Suprapubic skin (tissue), 4 donors: Measurements from ENCODE around the gene BCAS1. TPM values are rescaled to one million over a fixed set of nuclear protein-coding genes. Genes with fewer than 3 reads are reported as not detected.

ENCODE experiments used
- DNase-seq, 2 donors: peaks; one replicate each; pipeline ENCODE4 v3.0.0-alpha.2; 2019; ENCODE audit warnings: low spot score in 2 of 2
- H3K27ac ChIP-seq: fragments of 200-600 bp; sonication (generic); one replicate; pipeline ENCODE4 v1.5.1; 2019
- H3K27me3 ChIP-seq: fragments of 200-600 bp; sonication (generic); one replicate; pipeline ENCODE4 v1.5.1; 2019
- H3K36me3 ChIP-seq: fragments of 200-600 bp; sonication (generic); one replicate; pipeline ENCODE4 v1.5.1; 2019
- H3K4me1 ChIP-seq: fragments of 200-600 bp; sonication (generic); one replicate; pipeline ENCODE4 v1.5.1; 2019
- H3K4me3 ChIP-seq: fragments of 200-600 bp; sonication (generic); one replicate; pipeline ENCODE4 v1.5.1; 2019; ENCODE audit warnings: mild to moderate bottlenecking
- H3K9me3 ChIP-seq: fragments of 200-600 bp; sonication (generic); one replicate; pipeline ENCODE4 v1.5.1; 2019
- EP300 ChIP-seq: sonication (generic); formaldehyde crosslinking; IDR thresholded peaks from one replicate; pipeline ENCODE4 v1.6.1; 2017; ENCODE audit warnings: antibody characterized with exemption
- POLR2A ChIP-seq, 2 donors: fragments of 450-650 bp; IDR thresholded peaks; one replicate each; pipeline ENCODE4 v1.6.1; 2017; ENCODE audit warnings: antibody characterized with exemption in 2 of 2, mild to moderate bottlenecking in 2 of 2, moderate library complexity in 2 of 2
- POLR2AphosphoS5 ChIP-seq, 3 donors: sonication (generic); formaldehyde crosslinking; IDR thresholded peaks; one replicate each; pipeline ENCODE4 v1.6.1; 2017; ENCODE audit warnings: antibody characterized with exemption in 3 of 3
- WGBS: methylation state at CpG from one replicate; pipeline ENCODE4 v1.1.5; 2018; 5-methylcytosine and 5-hydroxymethylcytosine counted together
- total RNA-seq, 4 donors: library from RNA; depleted of rRNA; stranded (reverse); fragments of >200 nt; gene quantifications; one replicate each; pipeline ENCODE4 v1.1.0, GENCODE V29; 2016
- TF ChIP-seq, protein P1 (sequence below), 2 donors: fragments of 200-600 bp in 1 of 2; fragments of 450-650 bp in 1 of 2; sonication (generic) in 1 of 2; IDR thresholded peaks; one replicate each; pipeline ENCODE4 v1.5.1; 2016 to 2019; ENCODE audit warnings: antibody characterized with exemption in 2 of 2, mild to moderate bottlenecking in 1 of 2, moderate library complexity in 1 of 2

BCAS1 gene
- total RNA-seq, 4 donors from 2014 or later, result 1.7 to 3.4 (median 2.1) TPM

DNA sequence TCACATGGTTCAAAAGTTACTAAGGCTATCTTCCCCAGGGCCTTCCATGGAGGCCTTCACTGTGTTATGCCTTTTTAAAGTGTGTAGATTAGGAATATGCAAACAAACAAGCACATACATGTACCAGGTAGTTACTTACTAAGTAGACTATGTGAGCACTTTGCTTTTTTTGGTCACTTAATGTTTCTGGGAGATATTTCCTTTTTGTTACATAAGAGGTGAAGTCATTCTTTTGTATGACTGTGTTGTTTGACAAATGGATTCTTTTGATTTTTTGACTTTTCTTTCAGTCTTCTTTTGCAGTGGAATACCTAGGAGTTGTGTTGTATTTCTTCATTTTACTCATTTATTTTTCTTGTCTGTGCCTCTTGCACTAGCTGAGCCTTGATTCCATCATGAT lies 39.6 kb upstream of the BCAS1 start:
- Histone ChIP-seq H3K36me3 (no peaks in the 10 kb centered on the region), H3K27ac (no peak overlapping the region), H3K4me1 (peaks cover 35% of the 10 kb centered on the region), H3K27me3 (no peaks in the 10 kb centered on the region), H3K4me3 (no peak overlapping the region), H3K9me3 (no peaks in the 10 kb centered on the region)
- DNase-seq, result no peak
- TF ChIP-seq, protein P1, sequence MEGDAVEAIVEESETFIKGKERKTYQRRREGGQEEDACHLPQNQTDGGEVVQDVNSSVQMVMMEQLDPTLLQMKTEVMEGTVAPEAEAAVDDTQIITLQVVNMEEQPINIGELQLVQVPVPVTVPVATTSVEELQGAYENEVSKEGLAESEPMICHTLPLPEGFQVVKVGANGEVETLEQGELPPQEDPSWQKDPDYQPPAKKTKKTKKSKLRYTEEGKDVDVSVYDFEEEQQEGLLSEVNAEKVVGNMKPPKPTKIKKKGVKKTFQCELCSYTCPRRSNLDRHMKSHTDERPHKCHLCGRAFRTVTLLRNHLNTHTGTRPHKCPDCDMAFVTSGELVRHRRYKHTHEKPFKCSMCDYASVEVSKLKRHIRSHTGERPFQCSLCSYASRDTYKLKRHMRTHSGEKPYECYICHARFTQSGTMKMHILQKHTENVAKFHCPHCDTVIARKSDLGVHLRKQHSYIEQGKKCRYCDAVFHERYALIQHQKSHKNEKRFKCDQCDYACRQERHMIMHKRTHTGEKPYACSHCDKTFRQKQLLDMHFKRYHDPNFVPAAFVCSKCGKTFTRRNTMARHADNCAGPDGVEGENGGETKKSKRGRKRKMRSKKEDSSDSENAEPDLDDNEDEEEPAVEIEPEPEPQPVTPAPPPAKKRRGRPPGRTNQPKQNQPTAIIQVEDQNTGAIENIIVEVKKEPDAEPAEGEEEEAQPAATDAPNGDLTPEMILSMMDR (IDR thresholded peaks at IDR 0.05), result no peak
- TF ChIP-seq EP300 (no peak), POLR2A (IDR thresholded peaks at IDR 0.05) (no peak)

DNA sequence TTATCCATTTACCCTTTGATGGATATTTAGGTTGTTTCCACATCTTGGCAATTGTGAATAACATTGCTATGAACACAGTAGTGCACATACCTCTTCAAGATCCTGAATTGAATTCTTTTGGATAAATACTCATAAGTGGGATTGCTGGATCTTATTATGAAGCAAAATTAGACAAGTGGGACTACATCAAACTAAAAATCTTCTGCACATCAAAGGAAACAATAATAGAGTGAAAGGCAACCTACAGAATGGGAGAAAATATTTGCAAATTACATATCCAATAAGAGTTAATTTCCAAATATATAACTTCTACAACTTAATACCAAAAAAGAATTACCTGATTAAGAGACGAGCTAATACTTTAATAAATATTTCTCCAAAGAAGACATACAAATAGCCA lies 38.4 kb upstream of the BCAS1 start:
- H3K4me3 ChIP-seq, result no peak overlapping the region
- no peak overlapping the region for H3K27ac ChIP-seq
- H3K27me3 ChIP-seq, result no peaks in the 10 kb centered on the region
- H3K9me3 ChIP-seq, result no peaks in the 10 kb centered on the region
- peaks cover 36% of the 10 kb centered on the region for H3K4me1 ChIP-seq
- 83% methylated on average over 1 of the region's 1 CpG for WGBS
- no peak for DNase-seq
- TF ChIP-seq, protein P1 (IDR thresholded peaks at IDR 0.05), result no peak
- TF ChIP-seq POLR2AphosphoS5 (IDR thresholded peaks at IDR 0.05) (no peak), POLR2A (IDR thresholded peaks at IDR 0.05) (no peak), EP300 (no peak)
- no peaks in the 10 kb centered on the region for H3K36me3 ChIP-seq

DNA sequence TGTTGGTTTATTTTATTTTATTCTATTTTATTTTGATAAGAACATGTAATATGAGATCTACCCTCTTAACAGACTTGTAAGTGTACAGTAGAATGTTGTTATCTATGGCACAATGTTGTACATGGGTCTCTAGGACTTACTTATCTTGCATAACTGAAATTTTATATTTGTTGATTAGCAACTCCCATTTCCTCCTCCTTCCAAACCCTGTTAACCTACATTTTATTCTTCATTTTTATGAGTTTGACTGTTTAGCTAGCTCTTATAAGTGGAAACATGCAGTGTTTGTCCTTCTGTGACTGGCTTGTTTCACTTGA lies 37.9 kb upstream of the BCAS1 start:
- Histone ChIP-seq H3K36me3 (no peaks in the 10 kb centered on the region), H3K27ac (no peak overlapping the region), H3K27me3 (no peaks in the 10 kb centered on the region), H3K4me1 (peaks cover 31% of the 10 kb centered on the region), H3K4me3 (no peak overlapping the region), H3K9me3 (no peaks in the 10 kb centered on the region)
- DNase-seq, result no peak
- TF ChIP-seq EP300, result no peak
- TF ChIP-seq POLR2AphosphoS5 (IDR thresholded peaks at IDR 0.05), result no peak
- TF ChIP-seq, protein P1 (IDR thresholded peaks at IDR 0.05), result no peak
- no peak for TF ChIP-seq POLR2A (IDR thresholded peaks at IDR 0.05)

DNA sequence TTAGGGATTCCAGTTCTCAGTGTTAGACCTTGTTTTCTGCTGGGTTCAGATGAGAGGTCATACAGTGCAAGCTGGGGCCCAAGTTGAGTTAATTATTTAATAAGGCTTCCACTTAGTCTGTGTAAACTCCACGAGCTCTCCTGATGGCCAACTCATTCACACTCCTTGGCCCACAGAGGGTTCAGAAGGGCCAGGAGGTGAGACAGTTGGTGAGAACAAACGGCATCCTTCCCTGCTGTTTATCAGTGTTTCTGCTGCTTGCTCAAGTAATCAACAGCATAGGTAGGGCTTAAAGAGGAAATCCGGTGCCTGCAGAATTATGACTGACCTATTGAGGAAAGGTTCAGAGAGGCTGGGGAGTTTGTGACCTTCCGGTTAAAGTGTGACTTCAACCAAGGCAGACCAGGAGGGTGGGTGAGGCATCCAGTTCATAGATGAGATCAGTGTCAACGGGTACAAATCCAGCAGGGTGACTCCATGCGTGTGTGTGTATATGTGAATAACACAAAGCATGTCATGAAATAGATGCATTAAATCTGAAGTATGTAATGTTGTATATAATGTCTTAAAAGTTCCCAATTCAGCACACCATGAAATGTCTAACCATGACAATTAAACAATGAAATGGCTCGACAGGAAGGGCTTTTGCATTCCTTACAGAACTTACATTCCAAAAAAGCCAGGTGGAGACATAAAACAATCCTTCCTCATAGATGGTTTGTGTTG lies 37.4 kb upstream of the BCAS1 start:
- no peaks in the 10 kb centered on the region for H3K27me3 ChIP-seq
- no peak overlapping the region for H3K27ac ChIP-seq
- H3K4me1 ChIP-seq, result peaks cover 30% of the 10 kb centered on the region
- WGBS, result 84% methylated on average over 6 of the region's 7 CpGs
- no peak for DNase-seq
- no peaks in the 10 kb centered on the region for H3K36me3 ChIP-seq
- TF ChIP-seq, protein P1 (IDR thresholded peaks at IDR 0.05), result no peak
- TF ChIP-seq EP300, result no peak
- no peak for TF ChIP-seq POLR2AphosphoS5 (IDR thresholded peaks at IDR 0.05)
- TF ChIP-seq POLR2A (IDR thresholded peaks at IDR 0.05), result no peak
- no peaks in the 10 kb centered on the region for H3K9me3 ChIP-seq
- H3K4me3 ChIP-seq, result no peak overlapping the region

DNA sequence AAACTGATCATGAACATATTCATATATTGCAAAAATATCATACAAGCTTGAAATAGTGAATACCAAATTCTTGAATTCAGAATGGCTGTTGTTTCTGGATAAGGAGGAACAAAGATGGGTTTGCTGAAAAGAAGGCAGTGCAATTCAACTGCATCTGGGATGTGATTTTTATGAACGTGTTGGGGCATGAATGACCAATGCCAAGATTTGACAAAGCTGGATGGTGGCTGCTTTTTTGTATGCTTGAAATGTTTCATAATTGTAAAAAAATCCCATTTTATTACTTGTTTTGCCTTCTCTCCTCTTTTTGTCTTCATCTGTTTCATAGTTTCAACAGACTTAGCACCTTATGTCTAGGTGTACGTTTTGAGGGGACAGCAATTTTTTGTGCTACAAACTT lies 36.8 kb upstream of the BCAS1 start:
- DNase-seq, result no peak
- Histone ChIP-seq H3K36me3 (no peaks in the 10 kb centered on the region), H3K27me3 (no peaks in the 10 kb centered on the region), H3K4me1 (peaks cover 25% of the 10 kb centered on the region), H3K27ac (no peak overlapping the region), H3K4me3 (no peak overlapping the region), H3K9me3 (no peaks in the 10 kb centered on the region)
- 41% methylated on average over 2 of the region's 2 CpGs for whole genome bisulfite sequencing
- TF ChIP-seq EP300, result no peak
- TF ChIP-seq POLR2A (IDR thresholded peaks at IDR 0.05), result no peak
- TF ChIP-seq, protein P1 (IDR thresholded peaks at IDR 0.05), result no peak
- TF ChIP-seq POLR2AphosphoS5 (IDR thresholded peaks at IDR 0.05), result no peak
